DMS79 (cell line): ENCODE measurements around the gene C5AR2.
"Not testable (repeated sequence)": the region's sequence is repeated elsewhere in the genome, so short reads cannot be mapped to it uniquely, and the experiment has no call there.

Experiments
- DNase-seq: peaks from one replicate; lab custom pipeline; 2025; lab: John Stamatoyannopoulos, UW

Gene C5AR2

DNA sequence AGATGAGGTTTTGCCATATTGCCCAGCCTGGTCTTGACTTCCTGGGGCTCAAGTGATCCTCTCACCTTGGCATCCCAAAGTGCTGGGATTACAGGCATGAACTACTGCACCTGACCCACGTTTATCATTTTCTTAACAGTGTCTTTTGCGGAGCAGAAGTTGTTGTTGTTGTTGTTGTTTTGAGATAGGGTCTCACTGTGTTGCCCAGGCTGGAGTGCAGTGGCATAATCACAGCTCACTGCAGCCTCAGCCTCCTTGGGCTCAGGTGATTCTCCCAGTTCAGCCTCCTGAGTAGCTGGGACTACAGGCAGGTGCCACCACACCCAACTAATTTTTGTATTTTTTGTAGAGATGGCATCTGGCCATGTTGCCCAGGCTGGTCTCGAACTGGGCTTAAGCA lies 55.6 kb downstream of the C5AR2 start:
- DNase-seq = not testable (repeated sequence)

DNA sequence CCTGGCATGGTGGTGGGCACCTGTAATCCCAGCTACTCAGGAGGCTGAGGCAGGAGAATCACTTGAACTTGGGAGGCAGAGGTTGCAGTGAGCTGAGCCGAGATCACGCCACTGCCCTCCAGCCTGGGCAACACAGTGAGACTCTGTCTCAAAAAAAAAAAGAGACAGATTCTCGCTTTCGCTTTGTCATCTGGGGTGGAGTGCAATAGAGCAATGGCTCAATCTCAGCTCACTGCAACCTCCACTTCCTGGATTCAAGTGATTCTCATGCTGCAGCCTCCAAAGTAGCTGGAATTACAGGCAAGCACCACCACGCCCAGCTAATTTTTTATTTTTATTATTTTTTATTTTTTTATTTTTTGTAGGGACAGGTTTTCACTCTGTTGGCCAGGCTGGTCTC lies 56.7 kb downstream of the C5AR2 start:
- DNase-seq = not testable (repeated sequence)

DNA sequence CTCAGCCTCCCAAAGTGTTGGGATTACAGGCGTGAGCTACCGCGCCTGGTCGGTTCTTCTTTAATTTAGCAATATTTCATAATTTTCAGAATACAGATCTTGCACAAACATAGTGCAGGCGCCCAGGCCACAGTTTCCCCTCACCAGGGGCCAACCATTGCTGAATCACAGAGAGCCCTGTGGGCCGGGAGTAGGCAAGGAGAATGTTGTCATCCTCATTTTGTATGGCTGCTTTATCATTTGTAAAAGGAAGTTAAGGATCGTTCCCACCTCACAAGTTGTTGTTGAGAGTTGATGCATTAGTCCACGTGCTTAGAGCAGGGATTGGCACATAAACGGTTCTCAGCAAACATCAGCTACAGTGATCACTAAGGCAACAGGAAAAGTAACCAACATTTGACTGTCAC lies 57.2 kb downstream of the C5AR2 start:
- DNase-seq = no peak

DNA sequence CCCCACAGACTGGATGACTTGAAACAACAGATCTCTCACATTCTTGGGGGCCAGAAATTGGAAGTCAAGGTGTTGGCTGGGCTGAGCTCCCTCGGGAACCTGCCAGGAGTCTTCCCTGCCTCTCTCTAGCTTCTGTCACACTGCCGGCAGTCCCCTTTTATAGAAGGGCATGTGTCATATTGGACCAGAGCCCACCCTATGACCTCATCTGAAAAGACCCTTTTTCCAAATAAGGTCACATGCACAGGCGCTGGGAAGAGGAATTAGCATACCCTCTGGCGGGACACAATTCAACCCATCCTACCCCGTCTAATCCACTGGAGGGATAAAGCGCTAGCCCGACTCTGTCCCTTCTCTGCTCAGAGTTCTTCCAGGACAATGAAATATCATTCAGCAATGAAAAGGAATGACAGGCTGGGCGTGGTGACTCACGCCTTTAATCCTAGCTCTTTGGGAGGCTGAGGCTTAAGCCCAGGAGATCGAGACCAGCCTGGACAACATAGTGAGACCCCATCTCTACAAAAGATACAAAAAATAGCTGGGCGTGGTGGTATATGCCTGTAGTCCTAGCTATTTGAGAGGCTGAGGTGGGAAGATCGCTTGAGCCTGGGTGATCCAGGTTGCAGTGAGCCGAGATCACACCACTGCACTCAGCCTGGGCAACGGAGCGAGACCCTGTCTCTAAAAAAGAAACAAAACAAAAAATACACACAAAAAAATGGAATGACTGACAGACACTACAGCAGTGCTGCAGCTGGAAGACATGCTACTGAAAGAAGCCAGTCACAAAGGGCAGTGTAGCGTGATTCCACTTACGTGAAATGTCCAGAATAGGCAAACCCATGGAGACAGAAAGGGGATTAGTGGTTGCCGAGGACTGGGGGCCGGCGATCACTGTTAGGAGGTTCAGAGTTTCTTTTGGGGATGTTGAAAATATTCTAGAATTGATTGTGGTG lies 58.8 kb downstream of the C5AR2 start:
- no peak for DNase-seq

DNA sequence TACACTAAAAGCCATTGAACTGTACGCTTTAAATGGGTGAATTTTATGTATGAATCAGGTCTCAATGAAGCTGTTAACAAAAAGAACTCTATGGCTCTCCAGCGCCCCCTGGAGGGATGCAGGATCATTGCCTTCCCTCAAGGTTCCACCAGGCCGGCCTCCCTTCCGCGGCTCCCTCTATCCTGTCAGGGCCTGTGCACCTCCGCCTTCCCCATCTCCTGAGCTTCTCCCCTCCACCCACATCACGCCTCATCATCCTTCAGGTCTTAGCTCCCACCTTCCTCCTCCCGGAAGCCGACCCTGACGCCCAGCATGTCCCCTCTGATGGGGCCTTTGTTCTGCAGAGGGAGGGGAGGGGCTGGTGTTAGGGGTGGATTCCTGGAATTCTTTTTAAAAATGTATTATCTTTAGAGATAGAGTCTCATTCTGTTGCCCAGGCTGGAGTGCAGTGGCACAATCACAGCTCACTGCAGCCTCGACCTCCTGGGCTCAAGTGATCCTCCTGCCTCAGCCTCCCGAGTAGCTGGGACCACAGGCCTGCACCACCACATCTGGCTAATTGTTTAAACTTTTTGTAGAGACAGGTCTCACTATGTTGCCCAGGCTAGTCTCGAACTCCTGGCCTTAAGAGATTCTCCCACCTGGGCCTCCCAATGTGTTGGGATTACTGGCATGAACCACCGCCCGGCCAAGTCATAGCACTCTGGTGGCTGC lies 59.7 kb downstream of the C5AR2 start:
- peak; percentile 42 for DNase-seq
